GM23248 (cell line): ENCODE measurements around the gene TNXB. TPM values are rescaled to one million over a fixed set of nuclear protein-coding genes. Genes with fewer than 3 reads are reported as not detected.

Source experiments
- DNase-seq: peaks from one replicate; pipeline ENCODE4 v3.0.0-alpha.2; 2015
- H2AFZ ChIP-seq: fragments of 200-600 bp; sonication (generic); 2 replicates; pipeline ENCODE4 v1.6.1; 2016; ENCODE audit warnings: antibody characterized with exemption
- H3F3A ChIP-seq: fragments of 200-600 bp; sonication (generic); 2 replicates; pipeline ENCODE4 v1.6.1; 2016; ENCODE audit warnings: mild to moderate bottlenecking, antibody characterized with exemption, mixed run types; ENCODE audit not compliant: insufficient read depth
- H3K27ac ChIP-seq: fragments of 200-600 bp; sonication (generic); 2 replicates; pipeline ENCODE4 v1.5.1; 2016; ENCODE audit warnings: mild to moderate bottlenecking
- H3K27me3 ChIP-seq: fragments of 200-600 bp; sonication (generic); replicated peaks from 2 replicates; pipeline ENCODE4 v1.6.1; 2016; ENCODE audit warnings: mild to moderate bottlenecking; ENCODE audit not compliant: insufficient read depth
- H3K36me3 ChIP-seq: fragments of 200-600 bp; sonication (generic); 2 replicates; pipeline ENCODE4 v1.6.1; 2016; ENCODE audit warnings: low read depth, mild to moderate bottlenecking
- H3K4me1 ChIP-seq: fragments of 200-600 bp; sonication (generic); 2 replicates; pipeline ENCODE4 v1.6.1; 2016; ENCODE audit warnings: mild to moderate bottlenecking; ENCODE audit not compliant: insufficient read depth
- H3K4me2 ChIP-seq: fragments of 200-600 bp; sonication (generic); one replicate; pipeline ENCODE4 v1.6.1; 2016; ENCODE audit warnings: mild to moderate bottlenecking; ENCODE audit not compliant: unreplicated experiment
- H3K4me3 ChIP-seq: fragments of 200-600 bp; sonication (generic); 2 replicates; pipeline ENCODE4 v1.5.1; 2016; ENCODE audit warnings: mild to moderate bottlenecking
- H3K79me2 ChIP-seq: fragments of 200-600 bp; sonication (generic); 2 replicates; pipeline ENCODE4 v1.6.1; 2016; ENCODE audit warnings: mild to moderate bottlenecking; ENCODE audit not compliant: insufficient read depth
- H3K9ac ChIP-seq: fragments of 200-600 bp; sonication (generic); 2 replicates; pipeline ENCODE4 v1.6.1; 2016; ENCODE audit warnings: mild to moderate bottlenecking
- H3K9me2 ChIP-seq: fragments of 200-600 bp; sonication (generic); 2 replicates; pipeline ENCODE4 v1.6.1; 2016; ENCODE audit warnings: mixed run types, mild to moderate bottlenecking, moderate library complexity; ENCODE audit not compliant: insufficient read depth
- H3K9me3 ChIP-seq: fragments of 200-600 bp; sonication (generic); one replicate; pipeline ENCODE4 v1.6.1; 2017; ENCODE audit warnings: low read depth
- H4K20me1 ChIP-seq: fragments of 200-600 bp; sonication (generic); 2 replicates; pipeline ENCODE4 v1.6.0; 2016; ENCODE audit not compliant: insufficient read depth
- EZH2 ChIP-seq: fragments of 200-600 bp; sonication (generic); IDR thresholded peaks from 2 replicates; pipeline ENCODE4 v1.6.1; 2018; ENCODE audit warnings: antibody characterized with exemption, mild to moderate bottlenecking; ENCODE audit not compliant: insufficient read depth, poor library complexity, severe bottlenecking
- EZH2phosphoT487 ChIP-seq: fragments of 200-600 bp; sonication (generic); IDR thresholded peaks from 2 replicates; pipeline ENCODE4 v1.6.1; 2018; ENCODE audit warnings: antibody characterized with exemption, moderate library complexity, mild to moderate bottlenecking, low read depth; ENCODE audit not compliant: insufficient read depth
- WGBS, 2 experiments: methylation state at CpG; one replicate each; pipeline ENCODE4 v1.1.6; 2015 to 2017; ENCODE audit warnings: low lambda C conversion rate in 2 of 2, low coverage in 1 of 2; ENCODE audit errors: missing lambda C conversion rate in 2 of 2; 5-methylcytosine and 5-hydroxymethylcytosine counted together
- in situ Hi-C: fragments of 300-500 bp; cut with MboI; formaldehyde crosslinking; loops from 2 replicates; pipeline ENCODE4 v1.15.0; 2020
- polyA plus RNA-seq: library from polyadenylated mRNA; unstranded; fragments of >200 nt; fragmentation: Nextera tagmentation; extraction: Ambion mirVana; gene quantifications from 2 replicates; pipeline ENCODE4 v1.2.1, GENCODE V29; 2016
- total RNA-seq: library from RNA; depleted of rRNA; stranded (reverse); fragments of >200 nt; shearing (Covaris generic); gene quantifications from 2 replicates; pipeline ENCODE4 v1.2.3, GENCODE V29; 2014

Gene TNXB
- total and polyA plus RNA-seq, 2 experiments from 2014 or later: 5.2 to 23.8 TPM

DNA sequence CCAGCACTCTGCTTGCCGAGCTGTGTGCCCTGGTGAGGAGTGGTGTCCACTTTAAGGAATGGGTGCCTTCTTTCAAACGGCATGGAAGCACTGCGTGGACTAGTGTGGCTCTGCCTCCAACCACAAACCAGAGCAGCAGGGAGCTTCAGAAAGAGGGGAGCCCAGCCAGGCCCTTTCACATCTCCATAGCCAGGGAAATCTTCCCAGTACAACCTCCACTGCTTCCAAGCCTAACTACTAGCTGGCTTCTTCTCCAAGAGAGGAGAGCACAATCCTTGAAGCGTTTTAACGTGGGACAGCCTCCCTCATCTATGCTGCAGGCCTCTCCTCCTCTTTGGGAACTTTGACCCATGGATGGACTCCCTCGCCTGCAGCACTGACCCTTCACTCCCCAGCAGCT lies 26.7 kb downstream of the TNXB start:
- Histone ChIP-seq H4K20me1 (no peaks in the 10 kb centered on the region), H3K27me3 (no peaks in the 10 kb centered on the region), H3K9me3 (no peaks in the 10 kb centered on the region), H3K36me3 (no peaks in the 10 kb centered on the region), H3K4me3 (no peak overlapping the region), H3F3A (peaks cover 26% of the 10 kb centered on the region), H3K9ac (peak overlapping the region; percentile 71), H3K4me2 (peak overlapping the region; percentile 59), H3K9me2 (no peaks in the 10 kb centered on the region), H3K27ac (peak overlapping the region; percentile 82), H2AFZ (peak overlapping the region; percentile 22; the same call in 1 of the 2 replicates), H3K4me1 (peaks cover 61% of the 10 kb centered on the region), H3K79me2 (no peaks in the 10 kb centered on the region)
- peak; percentile 46 for DNase-seq
- in situ Hi-C loops: no loop called here
- 7 to 12% methylated on average over 6 of the region's 6 CpGs for WGBS, 2 experiments
- TF ChIP-seq EZH2phosphoT487 (no peak), EZH2 (no peak)

DNA sequence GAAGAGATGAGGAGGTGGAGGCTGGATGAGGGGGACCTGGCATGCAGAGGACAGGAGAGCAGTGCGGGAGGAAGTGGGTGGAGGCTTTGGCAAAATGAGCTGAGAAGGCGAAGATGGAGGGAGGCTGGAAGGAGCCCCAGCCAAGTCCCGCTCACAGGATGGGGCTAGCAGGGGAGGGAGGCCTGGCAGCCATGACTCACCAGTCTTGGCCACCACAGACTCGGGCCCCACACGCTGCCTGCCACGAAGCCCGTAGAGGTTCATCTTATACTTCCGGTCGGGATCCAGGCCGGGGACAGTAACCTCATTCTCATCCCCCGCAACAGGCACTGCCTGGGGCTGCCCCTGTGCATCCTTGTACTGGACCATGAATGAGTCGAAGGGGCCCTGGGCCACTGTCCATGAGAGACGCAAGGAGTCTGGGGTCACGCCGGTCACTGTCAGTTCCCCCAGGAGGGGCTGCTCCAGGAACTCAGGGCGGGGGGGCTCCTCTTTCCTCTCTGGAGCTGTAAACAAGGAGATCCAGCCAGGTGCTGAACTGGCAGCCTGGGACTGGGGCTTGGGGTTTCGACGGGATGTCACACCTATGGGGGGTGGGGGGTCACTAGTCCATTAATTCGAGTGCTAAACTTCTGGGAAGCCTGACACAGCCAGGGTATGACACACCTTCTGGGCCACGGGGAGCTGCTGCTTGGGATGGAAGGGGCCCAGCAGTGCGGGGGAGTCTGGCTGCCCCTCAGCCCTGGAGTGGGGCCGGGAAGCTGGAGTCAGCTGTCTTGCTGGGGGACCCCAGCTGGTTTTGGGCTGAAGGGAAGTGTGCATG lies 27.8 kb downstream of the TNXB start:
- Histone ChIP-seq H3K27me3 (no peaks in the 10 kb centered on the region), H4K20me1 (no peaks in the 10 kb centered on the region), H3K9ac (peak overlapping the region; percentile 71), H3K27ac (peak overlapping the region; percentile 82), H2AFZ (peak overlapping the region; percentile 47; the same call in 1 of the 2 replicates), H3K4me3 (no peak overlapping the region), H3F3A (peaks cover 32% of the 10 kb centered on the region), H3K9me3 (no peaks in the 10 kb centered on the region), H3K36me3 (no peaks in the 10 kb centered on the region), H3K79me2 (no peaks in the 10 kb centered on the region), H3K9me2 (no peaks in the 10 kb centered on the region), H3K4me1 (peaks cover 62% of the 10 kb centered on the region), H3K4me2 (peak overlapping the region; percentile 57)
- DNase-seq: peak; percentile 97
- 22 to 25% methylated on average over 22 of the region's 22 CpGs for WGBS, 2 experiments
- in situ Hi-C loops: no loop called here
- TF ChIP-seq EZH2phosphoT487 (no peak), EZH2 (no peak)

DNA sequence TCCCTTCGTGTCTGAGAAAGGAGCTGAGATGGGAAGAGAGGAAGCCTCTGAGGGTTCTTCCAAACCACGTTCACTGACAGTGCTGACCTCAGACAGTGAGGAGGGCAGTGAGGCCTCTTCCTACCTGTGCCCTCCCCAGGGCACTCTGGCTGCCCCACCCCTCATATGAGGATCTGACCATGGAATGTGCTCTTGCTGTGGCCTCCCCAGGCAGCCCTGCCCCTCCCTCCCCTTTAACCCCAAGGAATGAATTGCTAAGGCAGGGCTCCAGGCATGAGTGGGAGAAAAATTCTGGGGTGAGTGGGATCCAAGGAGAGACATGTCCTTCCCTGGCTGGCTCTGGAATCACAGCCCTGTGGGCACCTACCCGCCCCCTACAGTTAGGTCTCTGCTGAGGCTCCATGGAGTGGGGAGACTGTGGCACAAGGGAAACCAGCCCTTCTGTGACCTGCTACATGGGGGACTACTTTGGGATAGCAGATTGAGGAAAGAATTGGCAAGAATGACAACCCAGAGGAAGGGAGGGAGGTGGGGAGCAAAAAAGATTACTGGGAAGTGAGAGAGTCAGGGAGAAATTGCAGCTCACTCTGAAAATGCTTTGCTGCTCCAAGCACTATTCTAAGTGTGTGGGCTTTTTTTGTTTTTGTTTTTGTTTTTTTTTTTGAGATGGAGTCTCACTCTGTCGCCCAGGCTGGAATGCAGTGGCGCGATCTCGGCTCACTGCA lies 29.4 kb downstream of the TNXB start:
- 87 to 88% methylated on average over 7 of the region's 7 CpGs for WGBS, 2 experiments
- TF ChIP-seq EZH2phosphoT487 (no peak), EZH2 (no peak)
- H3K27me3 ChIP-seq: no peaks in the 10 kb centered on the region

DNA sequence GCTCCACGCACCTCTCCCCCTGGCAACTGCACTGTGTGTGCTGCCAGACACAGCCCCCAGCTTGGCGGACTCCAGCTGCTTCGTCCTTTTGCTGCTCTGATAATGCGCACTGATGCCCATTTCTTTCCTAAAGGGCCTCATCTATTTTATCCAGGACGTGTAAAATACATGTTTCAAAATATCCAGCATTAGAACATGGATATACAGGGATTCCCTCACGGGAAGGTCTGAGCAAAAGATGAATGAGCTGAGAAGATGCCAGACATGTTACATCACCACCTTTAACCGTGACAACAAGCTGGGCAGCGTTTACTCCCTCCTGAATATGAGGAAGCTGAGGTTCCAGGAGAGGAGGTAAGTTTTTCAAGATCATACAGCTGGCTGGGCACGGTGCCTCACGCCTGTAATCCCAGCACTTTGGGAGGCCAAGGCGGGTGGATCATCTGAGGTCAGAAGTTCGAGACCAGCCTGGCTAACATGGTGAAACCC lies 32.8 kb downstream of the TNXB start:
- peaks cover 20% of the 10 kb centered on the region for H3F3A ChIP-seq
- TF ChIP-seq EZH2 (no peak), EZH2phosphoT487 (no peak)
- H4K20me1 ChIP-seq: no peaks in the 10 kb centered on the region
- H3K4me1 ChIP-seq: peaks cover 38% of the 10 kb centered on the region
- no peak overlapping the region for H2AFZ ChIP-seq
- 0 out of 2 replicates have a peak overlapping the region, but pooled peaks have one; percentile 5 for H3K9ac ChIP-seq
- H3K27ac ChIP-seq: peak overlapping the region; percentile 63
- no peaks in the 10 kb centered on the region for H3K36me3 ChIP-seq
- H3K27me3 ChIP-seq: no peaks in the 10 kb centered on the region
- in situ Hi-C loops: no loop called here
- no peak overlapping the region for H3K4me3 ChIP-seq
- H3K9me2 ChIP-seq: no peaks in the 10 kb centered on the region
- peak; percentile 92 for DNase-seq
- H3K4me2 ChIP-seq: peak overlapping the region; percentile 2
- no peaks in the 10 kb centered on the region for H3K79me2 ChIP-seq
- no peaks in the 10 kb centered on the region for H3K9me3 ChIP-seq
- 33% methylated on average over 12 of the region's 12 CpGs for WGBS, 2 experiments

More for the DNA sequence above, 29.4 kb downstream of the TNXB start:
- in situ Hi-C loops: no loop called here
- peak; percentile 29 for DNase-seq
- Histone ChIP-seq H3K79me2 (no peaks in the 10 kb centered on the region), H3K36me3 (no peaks in the 10 kb centered on the region), H3K9me2 (no peaks in the 10 kb centered on the region), H3F3A (peaks cover 43% of the 10 kb centered on the region), H4K20me1 (no peaks in the 10 kb centered on the region), H3K27ac (no peak overlapping the region), H3K9ac (no peak overlapping the region), H3K4me2 (peak overlapping the region; percentile 20), H3K9me3 (no peaks in the 10 kb centered on the region), H3K4me3 (no peak overlapping the region), H3K4me1 (peaks cover 66% of the 10 kb centered on the region), H2AFZ (no peak overlapping the region)
